ENCODE measurements around the gene FCER2.

FCER2 gene

GRCh38 chr19:7705387-7706187 is 3.7 kb upstream of the FCER2 start:
- Histone ChIP-seq H3K27ac (ENCODE audit: low read depth, low read length) (no peak overlapping the region), H3K9me3 (ENCODE audit: control insufficient read depth, insufficient read depth, low read length) (no peaks in the 10 kb centered on the region), H3K4me1 (ENCODE audit: control insufficient read depth, low read length) (peaks cover 29% of the 10 kb centered on the region), H3K79me2 (ENCODE audit: control insufficient read depth, low read length) (no peaks in the 10 kb centered on the region), H3K4me3 (ENCODE audit: low read length) (peak overlapping the region; percentile 32), H4K20me1 (ENCODE audit: control insufficient read depth, insufficient read depth, low read depth, low read length) (peaks cover 4% of the 10 kb centered on the region; the same call in 1 of the 2 replicates), H3K27me3 (ENCODE audit: control insufficient read depth, low read length) (peaks cover 74% of the 10 kb centered on the region), H3K4me2 (ENCODE audit: low read length) (peak overlapping the region; percentile 46), H3K9me2 (replicated peaks; ENCODE audit: control insufficient read depth, low read length) (no peaks in the 10 kb centered on the region), H3F3A (ENCODE audit: control insufficient read depth, insufficient read depth) (peaks cover 4% of the 10 kb centered on the region; the same call in 1 of the 2 replicates), H3K36me3 (ENCODE audit: control insufficient read depth, low read length) (no peaks in the 10 kb centered on the region)
- no peak for TF ChIP-seq EZH2phosphoT487 (IDR thresholded peaks at IDR 0.05; ENCODE audit: borderline replicate concordance, low read length)
- TF ChIP-seq CTCF (IDR thresholded peaks at IDR 0.05; ENCODE audit: low read depth, low read length, poor library complexity, severe bottlenecking): no peak

GRCh38 chr19:7704280-7705060 is 2.5 kb upstream of the FCER2 start:
- Histone ChIP-seq H3K9me3 (ENCODE audit: control insufficient read depth, insufficient read depth, low read length) (no peaks in the 10 kb centered on the region), H3K4me1 (ENCODE audit: control insufficient read depth, low read length) (peaks cover 36% of the 10 kb centered on the region), H4K20me1 (ENCODE audit: control insufficient read depth, insufficient read depth, low read depth, low read length) (peaks cover 4% of the 10 kb centered on the region; the same call in 1 of the 2 replicates), H3K79me2 (ENCODE audit: control insufficient read depth, low read length) (no peaks in the 10 kb centered on the region), H3K36me3 (ENCODE audit: control insufficient read depth, low read length) (no peaks in the 10 kb centered on the region), H3K27ac (ENCODE audit: low read depth, low read length) (no peak overlapping the region), H3K4me3 (ENCODE audit: low read length) (no peak overlapping the region), H3K9me2 (replicated peaks; ENCODE audit: control insufficient read depth, low read length) (no peaks in the 10 kb centered on the region), H3K27me3 (ENCODE audit: control insufficient read depth, low read length) (peaks cover 72% of the 10 kb centered on the region), H3F3A (ENCODE audit: control insufficient read depth, insufficient read depth) (peaks cover 7% of the 10 kb centered on the region; the same call in 1 of the 2 replicates), H3K4me2 (ENCODE audit: low read length) (no peak overlapping the region)
- TF ChIP-seq EZH2phosphoT487 (IDR thresholded peaks at IDR 0.05; ENCODE audit: borderline replicate concordance, low read length): no peak
- TF ChIP-seq CTCF (IDR thresholded peaks at IDR 0.05; ENCODE audit: low read depth, low read length, poor library complexity, severe bottlenecking): no peak

DNA sequence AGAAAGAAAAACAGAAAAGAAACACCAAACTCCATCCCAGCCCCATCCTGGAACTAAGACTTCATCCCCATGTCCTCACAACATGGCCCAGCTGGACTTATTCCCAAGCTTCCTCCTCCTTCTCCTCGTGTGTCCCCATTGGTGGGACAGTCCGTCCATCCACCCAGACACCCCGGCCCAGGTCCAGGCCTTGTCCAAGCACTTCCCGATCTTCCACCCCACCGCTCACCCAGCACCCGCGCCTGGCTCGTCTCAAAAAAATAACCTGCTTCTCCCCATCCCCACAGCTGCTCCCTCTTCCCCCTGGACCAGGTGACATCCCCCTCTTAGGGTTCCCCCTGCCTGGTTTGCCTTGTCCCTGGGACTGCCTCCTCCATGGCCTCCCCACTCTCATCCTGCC is 1.4 kb upstream of the FCER2 start:
- Histone ChIP-seq H3K9me2 (replicated peaks; ENCODE audit: control insufficient read depth, low read length) (no peaks in the 10 kb centered on the region), H3K27me3 (ENCODE audit: control insufficient read depth, low read length) (peaks cover 77% of the 10 kb centered on the region), H3F3A (ENCODE audit: control insufficient read depth, insufficient read depth) (peaks cover 7% of the 10 kb centered on the region; the same call in 1 of the 2 replicates), H3K4me2 (ENCODE audit: low read length) (no peak overlapping the region), H3K4me1 (ENCODE audit: control insufficient read depth, low read length) (peaks cover 40% of the 10 kb centered on the region), H3K79me2 (ENCODE audit: control insufficient read depth, low read length) (no peaks in the 10 kb centered on the region), H3K27ac (ENCODE audit: low read depth, low read length) (no peak overlapping the region), H3K36me3 (ENCODE audit: control insufficient read depth, low read length) (no peaks in the 10 kb centered on the region), H3K9me3 (ENCODE audit: control insufficient read depth, insufficient read depth, low read length) (no peaks in the 10 kb centered on the region), H3K4me3 (ENCODE audit: low read length) (no peak overlapping the region), H4K20me1 (ENCODE audit: control insufficient read depth, insufficient read depth, low read depth, low read length) (peaks cover 4% of the 10 kb centered on the region; the same call in 1 of the 2 replicates)
- TF ChIP-seq EZH2phosphoT487 (IDR thresholded peaks at IDR 0.05; ENCODE audit: borderline replicate concordance, low read length) (no peak), CTCF (IDR thresholded peaks at IDR 0.05; ENCODE audit: low read depth, low read length, poor library complexity, severe bottlenecking) (no peak)
